NCI-H69 (cell line): ENCODE results near the gene GTF3C4.
A peak's percentile ranks its signal among the peaks of the same experiment; 100 is the strongest.

Experiments
- DNase-seq: peaks from one replicate; lab custom pipeline; 2025; lab: John Stamatoyannopoulos, UW

GTF3C4 gene

DNA sequence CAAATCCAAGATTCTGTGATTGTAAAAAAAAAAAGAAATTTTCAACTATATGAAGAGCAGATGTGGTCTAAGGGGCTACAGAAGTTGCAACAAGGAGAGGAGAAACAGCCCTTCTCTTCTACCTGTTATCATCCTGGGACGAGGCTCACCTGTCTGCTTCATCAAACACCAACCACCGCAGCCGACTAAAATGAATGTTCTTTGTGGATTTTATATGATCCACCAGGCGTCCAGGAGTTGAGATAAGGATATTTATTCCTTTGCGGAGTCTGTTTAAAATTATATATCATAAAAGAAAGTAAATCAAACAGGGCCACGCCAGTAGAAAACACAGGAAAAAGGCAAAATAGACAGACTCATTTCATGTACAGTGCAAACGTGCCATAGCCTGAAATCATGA lies 22.0 kb upstream of the GTF3C4 start:
- DNase-seq = no peak

DNA sequence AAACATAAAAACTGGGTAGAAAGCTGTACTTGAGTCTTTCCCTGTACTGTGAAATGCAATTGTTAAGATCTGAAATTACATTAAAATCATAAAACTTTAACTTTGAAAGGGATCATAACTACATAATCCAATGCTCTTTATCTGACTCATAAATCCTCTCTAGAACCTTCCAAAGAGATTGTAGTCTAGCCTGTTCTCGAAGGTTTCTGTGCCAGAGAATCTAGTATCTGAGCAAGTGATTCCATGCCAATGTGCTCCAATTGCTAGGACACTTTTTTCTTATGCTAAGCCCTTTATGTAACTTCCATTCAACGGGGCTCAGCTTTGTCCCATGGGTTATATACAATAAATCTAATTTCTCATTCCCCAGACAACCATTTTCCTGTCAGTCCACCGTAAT lies 21.6 kb upstream of the GTF3C4 start:
- no peak for DNase-seq

DNA sequence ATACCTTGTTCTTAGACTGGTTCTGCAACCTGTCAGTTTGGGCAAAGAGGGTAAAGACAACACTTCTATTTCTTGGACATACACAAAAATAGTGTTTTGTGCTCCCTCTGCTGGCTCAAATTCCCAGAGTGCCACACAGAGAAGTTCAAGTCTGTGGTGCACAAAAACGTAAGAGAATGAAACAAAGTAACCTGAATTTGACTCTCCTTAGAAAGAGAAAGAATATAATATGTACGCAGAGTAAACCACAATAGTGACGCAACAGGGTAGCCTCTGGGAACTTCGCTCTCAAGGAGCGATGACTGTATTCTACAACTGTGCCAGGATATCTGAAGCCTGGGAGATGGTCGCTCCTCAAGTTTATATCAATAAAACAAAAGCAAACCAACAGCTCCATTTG lies 19.0 kb upstream of the GTF3C4 start:
- peak; percentile 58 for DNase-seq

DNA sequence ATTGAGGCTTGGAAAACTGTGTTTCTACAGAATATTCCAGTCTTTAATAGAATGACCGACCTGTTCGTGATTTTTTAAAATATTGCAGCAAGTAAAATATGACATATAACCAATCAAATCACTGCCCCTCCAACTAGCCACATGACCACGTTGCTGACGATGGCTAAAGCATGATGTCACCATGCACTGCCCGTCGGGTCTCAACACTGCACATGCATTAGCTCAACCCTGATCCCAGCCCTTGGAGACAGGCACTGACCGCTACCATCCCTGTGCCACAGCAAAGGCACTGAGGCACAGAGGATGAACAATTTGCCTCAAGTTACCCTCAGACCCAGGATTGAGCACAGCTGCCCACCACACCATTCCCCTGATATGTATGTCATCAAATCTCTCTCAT lies 14.0 kb upstream of the GTF3C4 start:
- no peak for DNase-seq

DNA sequence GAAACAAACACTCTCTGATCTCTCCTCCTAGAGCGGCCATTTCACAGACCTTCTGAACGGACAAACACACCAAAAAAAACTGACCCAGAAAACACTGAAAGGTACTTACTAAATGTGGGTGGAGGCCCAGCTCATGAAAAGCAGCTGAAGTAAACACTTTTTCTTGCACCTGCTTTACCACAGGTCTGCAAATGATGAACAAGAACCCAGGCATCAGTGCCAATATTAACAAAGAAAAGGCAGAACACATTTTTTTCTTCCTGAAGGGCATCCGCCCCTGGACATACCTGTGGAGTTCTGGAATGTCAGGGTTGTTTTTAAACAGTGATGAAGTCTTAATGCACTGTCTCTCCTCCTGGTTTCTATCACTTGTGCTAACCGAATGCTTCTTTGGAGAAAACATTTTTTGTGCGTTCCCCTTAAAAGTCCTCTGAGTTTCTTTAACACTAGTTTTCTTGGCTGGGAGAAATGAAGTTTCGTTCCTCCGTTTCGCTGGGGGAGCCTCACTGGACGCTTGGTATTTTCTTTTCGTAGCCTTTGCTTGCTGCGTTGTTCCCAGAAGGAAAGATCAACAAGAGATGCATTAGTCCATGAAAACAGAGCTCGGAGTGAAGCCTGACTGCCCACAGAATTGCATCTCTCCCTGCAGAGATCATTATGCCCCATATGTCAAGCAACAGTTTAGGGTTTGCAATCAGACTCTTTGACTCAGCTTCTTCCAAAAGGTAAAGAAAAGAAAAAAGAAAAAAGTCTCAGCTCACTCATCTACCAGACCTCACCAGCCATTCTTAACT lies 7.9 kb upstream of the GTF3C4 start:
- DNase-seq = no peak

DNA sequence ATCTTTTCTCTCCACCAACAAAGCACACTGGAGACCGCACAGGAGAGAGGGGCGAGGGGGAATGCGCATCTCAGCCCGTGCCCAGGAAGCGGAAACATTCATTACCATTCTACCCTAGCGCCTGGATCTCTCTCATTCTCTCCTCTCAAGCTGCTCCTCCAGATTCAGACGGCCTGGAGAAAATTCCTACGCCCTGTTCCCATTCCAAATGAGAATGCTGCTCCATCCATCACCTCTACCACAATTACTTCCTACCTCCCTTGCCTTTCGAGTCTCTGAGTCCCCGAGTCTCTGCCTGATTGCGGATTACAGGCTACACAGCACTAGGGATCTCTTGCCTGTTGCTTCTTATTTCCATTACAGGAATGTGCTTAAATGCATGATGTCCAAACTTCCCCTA lies 7.1 kb upstream of the GTF3C4 start:
- no peak for DNase-seq

DNA sequence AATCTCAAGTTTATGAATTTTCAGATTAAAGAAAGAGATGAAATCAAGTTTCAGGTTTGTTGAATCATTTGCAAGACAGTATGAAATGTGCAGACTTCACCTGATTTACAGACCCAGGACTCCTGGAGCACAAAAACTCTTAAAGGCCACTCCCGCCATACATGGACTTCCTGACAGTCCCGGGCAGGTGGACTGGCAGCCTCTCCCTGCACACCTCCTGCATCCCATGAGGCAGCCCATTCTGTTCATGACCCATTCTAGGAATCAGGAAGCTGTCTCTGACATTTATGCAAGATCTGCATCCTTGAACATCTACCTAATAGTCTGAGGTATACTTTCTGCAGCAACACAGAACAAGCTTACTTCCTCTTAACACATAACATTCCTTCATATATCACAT lies 6.4 kb upstream of the GTF3C4 start:
- DNase-seq = no peak

DNA sequence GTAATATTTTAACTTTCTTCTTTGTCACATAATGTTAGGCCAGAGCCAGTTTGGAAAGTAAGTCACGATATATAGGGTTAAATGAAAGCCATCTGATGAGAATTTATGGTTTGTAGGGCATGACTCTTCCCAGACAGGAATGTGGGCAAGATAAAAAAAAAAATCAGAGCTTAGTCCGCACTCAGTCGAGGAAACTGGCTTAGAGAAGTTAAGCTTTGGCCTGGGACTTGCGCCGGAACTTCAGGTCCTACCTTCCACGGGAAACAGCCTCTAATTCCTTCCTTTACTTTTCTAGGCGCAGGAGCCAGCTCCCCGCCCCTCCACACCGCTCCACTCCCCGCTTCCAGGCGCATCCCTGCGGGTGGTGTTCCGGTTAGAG lies 956 bp upstream of the GTF3C4 start:
- peak; percentile 95 for DNase-seq

DNA sequence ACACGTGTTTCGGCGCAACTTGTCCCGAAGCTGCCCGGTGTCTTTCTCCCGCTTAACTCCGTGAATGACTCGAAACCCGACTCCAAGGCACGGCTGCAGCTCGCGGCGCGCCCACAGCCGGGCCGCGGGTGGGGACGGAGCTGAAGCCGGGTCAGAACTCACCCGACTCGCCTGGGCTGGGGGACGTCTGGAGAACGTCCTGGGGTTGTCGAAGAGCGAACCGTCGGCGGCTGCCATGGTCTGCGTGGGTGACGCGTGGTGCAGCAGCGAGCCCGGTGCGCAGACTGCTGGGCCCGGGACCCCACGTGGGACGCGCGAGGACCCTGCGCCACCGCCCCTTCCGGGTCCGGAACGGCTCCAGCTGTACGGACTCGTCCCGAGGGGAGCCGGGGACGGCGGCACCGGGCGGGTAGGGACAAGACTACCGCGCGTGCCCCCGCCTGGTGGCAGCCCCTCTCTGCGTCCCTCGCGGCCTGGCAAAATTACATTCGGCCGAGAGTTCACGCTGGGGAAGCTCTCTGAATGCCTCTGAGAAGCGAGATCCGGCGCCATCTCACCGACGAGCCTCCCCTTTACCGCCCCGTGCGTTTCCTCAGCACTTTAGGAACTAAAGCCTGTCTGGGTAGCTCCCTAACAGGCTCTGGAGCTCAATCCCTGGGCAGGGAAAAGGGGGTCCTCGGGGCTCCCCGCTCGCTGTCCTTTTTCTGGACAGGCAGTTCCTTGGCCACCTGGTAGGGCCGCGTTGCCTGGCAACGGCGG lies 387 bp upstream of the GTF3C4 start, which contains the start of gene DDX31:
TSS of gene DDX31 (minus strand) at position 286 of the 759 bp plus-strand sequence. CDS start at position 237, 49 bp downstream.
- DNase-seq = peak; percentile 91

DNA sequence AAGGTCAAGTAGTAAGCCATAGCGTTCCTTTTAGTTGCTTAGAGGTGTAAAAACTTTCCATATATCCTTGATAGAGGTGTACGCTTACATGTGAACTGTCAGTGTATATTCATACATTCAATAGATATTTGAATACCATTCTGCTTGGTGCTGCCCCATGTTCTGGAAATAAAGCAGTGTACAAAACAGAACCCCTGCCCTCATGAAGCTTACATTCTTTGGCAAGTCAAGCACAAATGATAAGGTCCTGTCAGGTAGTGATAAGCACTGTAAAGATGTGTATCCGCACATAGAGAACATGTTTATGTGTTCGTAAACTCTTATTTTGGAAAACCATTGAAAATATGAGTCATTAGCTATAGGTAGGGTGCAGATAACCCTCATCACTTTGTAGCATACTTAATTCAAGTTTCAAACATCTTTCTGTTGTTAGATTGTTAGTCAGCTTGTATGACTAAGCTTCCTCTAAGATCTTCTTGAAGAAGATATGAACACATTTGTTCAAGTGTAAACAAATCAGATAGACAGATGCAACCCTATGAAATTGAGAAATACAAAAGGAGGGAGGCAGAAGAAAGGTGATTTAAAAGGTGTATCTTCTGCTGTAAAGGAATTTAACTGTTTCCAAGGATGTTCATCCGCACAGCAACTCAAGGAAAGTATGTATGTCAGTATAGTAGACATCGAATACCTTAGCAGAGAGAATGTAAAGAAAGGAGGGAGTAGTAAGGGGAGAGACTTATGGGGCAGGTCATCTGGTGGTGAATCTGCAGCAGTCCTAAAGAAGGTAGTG lies 1.6 kb downstream of the GTF3C4 start:
- DNase-seq = no peak

DNA sequence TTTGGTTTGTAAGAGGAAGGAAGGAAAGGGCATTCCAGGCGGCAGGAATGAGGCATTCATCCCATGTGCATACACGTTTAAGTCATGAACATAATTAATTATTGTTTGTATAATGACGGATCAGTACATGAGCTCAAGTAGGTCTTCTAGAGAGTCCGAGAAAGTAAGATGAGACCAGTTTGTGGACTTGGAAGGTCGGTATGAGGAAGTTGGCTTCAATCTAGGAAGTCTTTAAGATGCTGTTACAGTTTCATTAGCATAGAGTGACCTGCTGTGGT lies 2.1 kb downstream of the GTF3C4 start:
- DNase-seq = no peak

DNA sequence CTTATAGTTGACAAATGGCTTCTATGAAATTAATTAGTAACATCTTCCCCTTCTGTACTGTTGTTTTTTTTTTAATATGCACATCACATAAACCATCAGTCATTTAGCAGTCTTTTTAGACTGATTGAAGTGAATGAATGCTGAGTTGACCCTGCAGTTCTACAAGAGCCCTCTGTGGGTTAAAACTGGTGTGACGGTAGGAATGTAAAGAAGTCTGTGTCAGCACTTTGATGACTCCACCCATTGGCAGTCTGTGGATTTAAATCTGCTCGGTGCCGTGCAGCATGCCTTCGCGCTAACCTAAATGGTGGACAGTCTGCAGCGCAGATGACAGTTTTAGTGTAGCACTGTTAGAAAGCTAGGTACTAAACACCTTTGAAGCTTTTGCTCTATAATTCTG lies 3.1 kb downstream of the GTF3C4 start:
- DNase-seq = peak; percentile 30

DNA sequence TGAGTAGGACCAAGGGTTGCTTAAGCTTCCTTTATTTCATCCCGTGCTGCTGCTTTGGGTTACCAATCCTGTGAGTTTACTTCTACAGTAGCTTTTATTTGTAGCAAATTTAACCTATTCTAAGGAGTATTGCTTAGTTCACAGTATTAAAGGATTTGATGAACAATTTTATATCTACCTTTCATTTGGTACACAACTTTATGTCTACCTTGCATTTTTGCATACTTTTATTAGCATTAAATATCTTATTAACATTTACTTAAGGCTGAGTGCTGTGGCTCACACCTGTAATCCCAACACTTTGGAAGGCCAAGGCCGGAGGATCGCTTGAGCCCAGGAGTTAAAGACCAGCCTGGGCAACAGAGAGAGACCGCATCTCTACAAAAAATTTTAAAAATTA lies 4.2 kb downstream of the GTF3C4 start:
- DNase-seq = no peak

DNA sequence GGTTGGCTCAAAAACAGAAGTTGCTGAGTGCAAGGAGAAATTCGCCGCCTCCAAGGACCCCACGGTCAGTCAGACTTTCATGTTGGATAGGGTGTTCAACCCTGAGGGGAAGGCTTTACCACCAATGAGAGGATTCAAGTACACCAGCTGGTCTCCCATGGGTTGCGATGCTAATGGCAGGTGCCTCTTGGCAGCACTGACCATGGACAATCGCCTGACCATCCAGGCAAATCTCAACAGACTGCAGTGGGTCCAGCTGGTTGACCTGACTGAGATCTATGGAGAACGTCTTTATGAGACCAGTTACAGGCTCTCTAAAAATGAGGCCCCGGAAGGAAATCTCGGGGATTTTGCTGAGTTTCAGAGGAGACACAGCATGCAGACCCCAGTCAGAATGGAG lies 7.7 kb downstream of the GTF3C4 start:
- DNase-seq = no peak

DNA sequence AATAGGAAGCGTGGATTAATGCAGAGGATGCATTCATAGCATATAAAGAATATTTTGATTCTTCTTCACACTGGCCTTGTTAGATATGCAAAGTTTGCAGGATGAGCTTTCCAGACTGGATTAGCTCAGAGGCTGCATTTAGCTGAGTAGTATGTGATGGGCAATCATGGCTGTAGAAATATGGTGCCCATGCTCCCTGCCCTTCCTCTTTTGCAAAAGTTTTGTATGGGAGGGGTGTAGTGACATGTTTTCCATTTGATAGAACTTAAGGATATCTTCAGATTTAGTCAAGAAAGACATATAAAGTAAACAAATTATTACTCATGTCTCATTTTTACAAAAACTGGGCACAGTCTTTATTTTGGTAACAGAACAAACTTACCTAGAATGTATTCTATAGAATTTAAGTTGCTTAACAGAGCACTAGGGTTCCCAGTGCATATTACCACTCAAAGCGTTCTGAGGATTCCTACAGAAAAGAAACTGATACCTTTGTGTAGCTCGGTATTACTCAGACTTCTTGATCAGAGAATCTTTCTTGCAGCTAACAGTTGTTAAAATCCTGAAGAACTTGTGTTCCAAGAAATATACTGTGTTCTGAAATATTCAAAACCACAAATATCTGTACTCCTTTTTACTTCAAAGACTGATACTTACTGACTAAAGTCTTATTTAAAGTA lies 9.8 kb downstream of the GTF3C4 start:
- no peak for DNase-seq

DNA sequence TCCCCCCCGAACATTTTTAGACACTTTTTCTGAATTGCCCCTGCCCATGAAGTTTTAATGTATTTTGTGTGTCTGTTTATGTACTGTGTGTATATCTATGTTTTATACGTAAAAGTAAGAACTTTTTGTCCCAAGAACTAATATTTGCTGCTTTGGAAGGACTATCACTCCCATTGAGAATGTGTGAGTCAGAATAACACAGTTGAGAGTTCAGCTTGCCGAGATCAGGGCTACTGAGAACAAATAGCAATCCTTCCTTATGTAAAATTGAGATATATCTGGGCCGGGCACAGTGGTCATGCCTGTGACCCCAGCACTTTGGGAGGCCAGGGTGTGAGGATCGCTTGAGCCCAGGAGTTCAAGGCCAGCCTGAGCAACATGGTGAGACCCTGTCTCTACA lies 11.3 kb downstream of the GTF3C4 start:
- DNase-seq = no peak

DNA sequence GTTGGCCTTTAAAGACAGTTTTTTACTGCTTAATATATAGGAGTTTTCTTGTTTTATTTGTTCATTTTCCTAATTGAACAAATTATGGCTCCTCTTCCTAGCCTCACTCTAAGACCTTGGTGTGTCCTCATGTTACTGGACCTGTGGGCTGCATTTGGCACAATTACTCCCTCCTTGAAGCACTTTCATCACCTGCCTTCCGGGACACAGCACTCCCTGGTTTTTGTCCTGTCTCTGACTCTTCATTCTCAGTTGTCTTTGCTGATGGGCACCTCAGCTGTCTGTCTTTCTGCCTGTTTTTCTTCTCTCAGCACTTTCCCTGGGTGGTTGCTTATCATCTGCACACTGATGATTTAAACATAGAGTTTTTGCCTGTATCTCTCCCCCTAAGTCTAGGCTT lies 13.6 kb downstream of the GTF3C4 start:
- no peak for DNase-seq

DNA sequence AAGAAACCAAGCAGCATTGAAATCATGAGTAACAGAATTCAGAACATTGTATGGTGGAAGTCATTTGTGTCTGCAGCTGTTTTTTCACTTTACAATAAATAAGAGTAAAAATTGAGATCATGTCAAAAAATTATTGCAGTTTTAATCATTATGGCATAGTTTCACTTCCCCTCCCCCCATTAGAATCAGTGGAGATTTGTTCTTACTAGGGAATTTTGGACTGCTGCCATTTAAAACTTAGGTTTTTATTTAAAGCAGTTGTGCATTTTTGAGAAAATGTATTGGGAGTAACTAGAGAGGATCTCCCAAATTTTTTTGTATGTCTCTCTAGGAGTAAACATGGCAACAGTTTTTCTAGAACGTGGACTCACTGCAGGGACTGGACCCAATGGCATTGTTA lies 20.4 kb downstream of the GTF3C4 start:
- DNase-seq = no peak

DNA sequence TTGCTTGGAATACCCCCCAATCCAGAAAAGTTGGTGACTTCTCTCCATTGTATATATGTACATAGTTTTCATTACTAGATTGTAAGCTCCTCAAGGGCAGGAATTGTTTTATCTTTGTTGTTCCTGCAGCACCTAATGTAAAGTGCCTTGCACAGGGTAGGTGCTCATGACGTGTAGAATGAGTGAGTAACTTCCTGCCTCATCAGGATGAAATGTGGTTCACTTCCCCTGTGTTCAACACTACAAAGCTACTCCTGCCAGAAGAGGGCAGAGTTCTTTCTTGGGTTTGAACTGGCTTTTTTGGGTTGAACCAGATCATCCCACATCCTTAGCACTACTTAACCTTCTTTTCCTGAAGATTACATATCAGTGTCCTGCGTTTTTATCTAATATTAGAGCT lies 23.9 kb downstream of the GTF3C4 start:
- DNase-seq = peak; percentile 9

DNA sequence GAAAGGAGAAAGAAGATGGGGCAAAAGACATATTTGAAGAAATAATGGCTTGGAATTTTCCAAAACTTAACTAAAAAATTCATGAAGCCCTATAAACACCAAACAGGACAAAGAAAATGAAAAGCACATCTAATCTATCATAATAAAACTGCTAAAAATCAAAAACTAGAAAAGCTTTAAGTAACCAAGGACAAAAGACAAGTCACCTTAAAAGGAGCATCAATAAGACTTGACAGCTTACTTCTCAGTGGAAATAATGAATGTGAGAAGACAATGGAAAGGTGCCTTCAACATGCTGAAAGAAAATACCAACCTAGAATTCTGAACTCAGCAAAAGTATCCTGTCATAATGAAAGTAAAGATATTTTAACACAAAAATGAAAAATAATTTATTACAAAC lies 27.0 kb downstream of the GTF3C4 start:
- no peak for DNase-seq

DNA sequence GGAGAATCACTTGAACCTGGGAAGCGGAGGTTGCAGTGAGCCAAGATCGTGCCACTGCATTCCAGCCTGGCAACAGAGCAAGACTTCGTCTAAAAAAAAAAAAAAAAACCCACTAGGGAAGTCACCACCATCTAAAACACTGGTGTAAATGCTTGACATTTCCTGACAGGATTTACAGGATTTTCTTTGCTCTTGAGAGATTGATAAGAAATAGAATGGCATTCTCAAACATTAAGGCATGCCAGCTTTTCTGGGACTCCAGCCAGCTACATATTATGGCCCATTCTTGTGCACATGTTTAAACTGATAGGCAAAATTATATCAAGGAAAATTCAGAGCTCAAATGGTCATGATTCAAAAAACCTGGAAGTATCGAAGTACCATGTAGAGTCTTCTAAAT lies 28.7 kb downstream of the GTF3C4 start:
- no peak for DNase-seq

DNA sequence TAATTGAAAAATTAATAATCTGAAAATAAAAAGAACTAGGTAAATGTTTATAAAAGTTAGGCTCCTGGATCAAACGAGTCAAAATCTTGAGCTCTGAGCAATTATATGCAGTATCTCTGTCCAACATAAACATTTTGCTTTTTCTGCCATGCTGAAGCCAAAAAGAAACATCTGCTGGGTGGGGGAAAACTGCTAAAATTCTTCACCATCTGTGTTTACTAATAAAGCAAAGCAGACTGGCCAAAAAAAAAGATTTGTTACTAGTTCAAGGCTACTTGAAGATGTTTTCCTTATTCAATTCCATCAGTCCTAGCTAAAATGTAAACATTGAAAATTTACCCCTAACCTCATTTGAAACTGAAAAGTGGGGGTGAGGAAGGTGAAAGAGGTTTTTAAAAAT lies 29.7 kb downstream of the GTF3C4 start:
- DNase-seq = no peak
